ENCODE measurements around the gene SLC17A3. TPM values are rescaled to one million over a fixed set of nuclear protein-coding genes. Genes with fewer than 3 reads are reported as not detected.

SLC17A3 gene
- total RNA-seq, 1 donor from 2014 or later: not detected

GRCh38 chr6:25892877-25893276 is 18.8 kb upstream of the SLC17A3 start:
- Mint-ChIP-seq H3K4me1 (ENCODE audit: unreplicated experiment) (no peaks in the 10 kb centered on the region), H3K4me3 (ENCODE audit: unreplicated experiment) (no peak overlapping the region), H3K36me3 (ENCODE audit: unreplicated experiment) (no peaks in the 10 kb centered on the region), H3K27me3 (ENCODE audit: unreplicated experiment) (peaks cover 14% of the 10 kb centered on the region), H3K27ac (ENCODE audit: unreplicated experiment) (no peak overlapping the region), H3K9me3 (ENCODE audit: unreplicated experiment) (no peaks in the 10 kb centered on the region)
- DNase-seq (ENCODE audit: extremely low spot score, unreplicated experiment): no peak
- TF ChIP-seq CTCF (IDR thresholded peaks at IDR 0.05): no peak

GRCh38 chr6:25889877-25890853 is 16.1 kb upstream of the SLC17A3 start:
- peak; percentile 63 for TF ChIP-seq CTCF (IDR thresholded peaks at IDR 0.05)
- Mint-ChIP-seq H3K4me3 (ENCODE audit: unreplicated experiment) (no peak overlapping the region), H3K27me3 (ENCODE audit: unreplicated experiment) (peaks cover 18% of the 10 kb centered on the region), H3K27ac (ENCODE audit: unreplicated experiment) (no peak overlapping the region), H3K4me1 (ENCODE audit: unreplicated experiment) (no peaks in the 10 kb centered on the region), H3K9me3 (ENCODE audit: unreplicated experiment) (no peaks in the 10 kb centered on the region), H3K36me3 (ENCODE audit: unreplicated experiment) (no peaks in the 10 kb centered on the region)
- no peak for DNase-seq (ENCODE audit: extremely low spot score, unreplicated experiment)

- Mint-ChIP-seq H3K27ac (ENCODE audit: unreplicated experiment) (no peak overlapping the region), H3K4me1 (ENCODE audit: unreplicated experiment) (peaks cover 8% of the 10 kb centered on the region), H3K4me3 (ENCODE audit: unreplicated experiment) (no peak overlapping the region), H3K9me3 (ENCODE audit: unreplicated experiment) (peaks cover 3% of the 10 kb centered on the region), H3K36me3 (ENCODE audit: unreplicated experiment) (no peaks in the 10 kb centered on the region), H3K27me3 (ENCODE audit: unreplicated experiment) (peaks cover 18% of the 10 kb centered on the region)
- no peak for DNase-seq (ENCODE audit: extremely low spot score, unreplicated experiment)
- TF ChIP-seq CTCF (IDR thresholded peaks at IDR 0.05): no peak
These were observed 14.6 kb upstream of the SLC17A3 start for GRCh38 chr6:25888626-25889025.

GRCh38 chr6:25886066-25886465 is 12.0 kb upstream of the SLC17A3 start:
- Mint-ChIP-seq H3K27ac (ENCODE audit: unreplicated experiment) (no peak overlapping the region), H3K27me3 (ENCODE audit: unreplicated experiment) (peaks cover 8% of the 10 kb centered on the region), H3K4me3 (ENCODE audit: unreplicated experiment) (no peak overlapping the region), H3K9me3 (ENCODE audit: unreplicated experiment) (peaks cover 3% of the 10 kb centered on the region), H3K4me1 (ENCODE audit: unreplicated experiment) (peaks cover 9% of the 10 kb centered on the region), H3K36me3 (ENCODE audit: unreplicated experiment) (no peaks in the 10 kb centered on the region)
- DNase-seq (ENCODE audit: extremely low spot score, unreplicated experiment): no peak
- no peak for TF ChIP-seq CTCF (IDR thresholded peaks at IDR 0.05)

- Mint-ChIP-seq H3K4me3 (ENCODE audit: unreplicated experiment) (no peak overlapping the region), H3K27ac (ENCODE audit: unreplicated experiment) (peak overlapping the region; percentile 52), H3K27me3 (ENCODE audit: unreplicated experiment) (peaks cover 10% of the 10 kb centered on the region), H3K9me3 (ENCODE audit: unreplicated experiment) (peaks cover 3% of the 10 kb centered on the region), H3K4me1 (ENCODE audit: unreplicated experiment) (peaks cover 9% of the 10 kb centered on the region), H3K36me3 (ENCODE audit: unreplicated experiment) (no peaks in the 10 kb centered on the region)
- DNase-seq (ENCODE audit: extremely low spot score, unreplicated experiment): no peak
- no peak for TF ChIP-seq CTCF (IDR thresholded peaks at IDR 0.05)
These were observed 9.9 kb upstream of the SLC17A3 start for GRCh38 chr6:25883991-25884390.

All from osteocyte (in vitro differentiated cells).